HEK293T (cell line): ENCODE results near the gene PCBP4.

ENCODE experiments used
- CTCF ChIA-PET: fragments of 350-600 bp; formaldehyde crosslinking; extraction: SDS; loops from one replicate; lab custom pipeline; 2021; ENCODE audit warnings: antibody characterized with exemption, inconsistent platforms; lab: Yijun Ruan, JAX
- POLR2A ChIA-PET: fragments of 350-600 bp; formaldehyde crosslinking; extraction: SDS; loops from one replicate; lab custom pipeline; 2020; ENCODE audit warnings: antibody characterized with exemption, inconsistent platforms; lab: Yijun Ruan, JAX
- DNase-seq: peaks from one replicate; pipeline ENCODE4 v3.0.0; 2012; ENCODE audit warnings: mixed read lengths; ENCODE audit errors: extremely low spot score
- ARNT ChIP-seq: fragments of 450-650 bp; IDR thresholded peaks from 2 replicates; pipeline ENCODE4 v1.6.1; 2017; ENCODE audit warnings: mild to moderate bottlenecking
- BHLHE40 ChIP-seq: fragments of 450-650 bp; IDR thresholded peaks from 2 replicates; pipeline ENCODE4 v1.6.1; 2016; ENCODE audit warnings: mild to moderate bottlenecking, moderate library complexity, borderline replicate concordance
- CTBP1 ChIP-seq: fragments of 450-650 bp; IDR thresholded peaks from 2 replicates; pipeline ENCODE4 v1.6.1; 2016; ENCODE audit warnings: borderline replicate concordance
- ELF4 ChIP-seq: fragments of 450-650 bp; IDR thresholded peaks from 2 replicates; pipeline ENCODE4 v1.6.1; 2017; ENCODE audit warnings: antibody characterized with exemption
- FOXA1 ChIP-seq: fragments of 450-650 bp; IDR thresholded peaks from 2 replicates; pipeline ENCODE4 v1.6.1; 2016; ENCODE audit warnings: mild to moderate bottlenecking
- FOXK2 ChIP-seq: fragments of 450-650 bp; IDR thresholded peaks from 2 replicates; pipeline ENCODE4 v1.6.1; 2016; ENCODE audit warnings: mild to moderate bottlenecking
- FOXM1 ChIP-seq: fragments of 450-650 bp; IDR thresholded peaks from 2 replicates; pipeline ENCODE4 v1.6.1; 2017; ENCODE audit warnings: mild to moderate bottlenecking, borderline replicate concordance
- HDGF ChIP-seq: fragments of 450-650 bp; IDR thresholded peaks from 2 replicates; pipeline ENCODE4 v1.6.1; 2017; ENCODE audit warnings: antibody characterized with exemption, borderline replicate concordance
- L3MBTL2 ChIP-seq: fragments of 450-650 bp; conservative IDR thresholded peaks from 2 replicates; pipeline ENCODE4 v1.6.1; 2016; ENCODE audit warnings: mild to moderate bottlenecking
- LEF1 ChIP-seq: fragments of 450-650 bp; IDR thresholded peaks from 2 replicates; pipeline ENCODE4 v1.6.1; 2017; ENCODE audit warnings: mild to moderate bottlenecking, borderline replicate concordance
- NFRKB ChIP-seq: fragments of 450-650 bp; IDR thresholded peaks from 2 replicates; pipeline ENCODE4 v1.6.1; 2016; ENCODE audit warnings: mild to moderate bottlenecking, moderate library complexity
- PKNOX1 ChIP-seq: fragments of 450-650 bp; IDR thresholded peaks from 2 replicates; pipeline ENCODE4 v1.6.1; 2016
- SP1 ChIP-seq: fragments of 450-650 bp; IDR thresholded peaks from 2 replicates; pipeline ENCODE4 v1.6.1; 2017
- SUZ12 ChIP-seq: fragments of 450-650 bp; IDR thresholded peaks from 2 replicates; pipeline ENCODE4 v1.6.1; 2016; ENCODE audit warnings: mild to moderate bottlenecking
- TARDBP ChIP-seq: fragments of 450-650 bp; IDR thresholded peaks from 2 replicates; pipeline ENCODE4 v1.6.1; 2016
- ZNF384 ChIP-seq: fragments of 450-650 bp; IDR thresholded peaks from 2 replicates; pipeline ENCODE4 v1.6.1; 2016

Gene PCBP4

GRCh38 chr3:51962854-51963530 lies 4.3 kb downstream of the PCBP4 start:
- CTCF ChIA-PET, result interaction anchor here (1.5 kb wide), 1 partner anchor 11 kb away, joined by 5 read pairs; the partner anchor contains the start of gene ABHD14B
- POLR2A ChIA-PET, result interaction anchor here (0.8 to 4.9 kb wide), 6 partner anchors 8 to 21 kb away, joined by 3 to 23 read pairs (median 4); partner anchors contain the start of genes ABHD14A, ABHD14B, ACY1 and PARP3
- DNase-seq, result no peak
- no peak for TF ChIP-seq PKNOX1
- TF ChIP-seq FOXM1, result no peak
- TF ChIP-seq FOXK2, result no peak
- TF ChIP-seq BHLHE40, result no peak
- no peak for TF ChIP-seq SUZ12
- no peak for TF ChIP-seq SP1
- no peak for TF ChIP-seq ZNF384
- TF ChIP-seq CTBP1, result no peak

- ChIA-PET CTCF (interaction anchor here (0.6 to 1.5 kb wide), 3 partner anchors 12 to 21 kb away, joined by 3 to 5 read pairs (median 4); partner anchors contain the start of genes ABHD14B, ACY1, PARP3 and RRP9), POLR2A (interaction anchor here (1.0 to 4.9 kb wide), 3 partner anchors 9 to 20 kb away, joined by 4 to 23 read pairs (median 20); partner anchors contain the start of genes ABHD14A, ABHD14B, PARP3 and RRP9)
- TF ChIP-seq HDGF, result no peak
- TF ChIP-seq SP1, result no peak
- TF ChIP-seq L3MBTL2, result no peak
- TF ChIP-seq FOXM1, result no peak
- TF ChIP-seq NFRKB, result no peak
- TF ChIP-seq FOXK2, result no peak
- TF ChIP-seq FOXA1, result no peak
- TF ChIP-seq ELF4, result no peak
- no peak for TF ChIP-seq TARDBP
- no peak for DNase-seq
These were observed 5.4 kb downstream of the PCBP4 start for GRCh38 chr3:51961602-51962569.

GRCh38 chr3:51961011-51961410 lies 6.2 kb downstream of the PCBP4 start:
- TF ChIP-seq CTBP1 (no peak), ARNT (no peak), FOXM1 (no peak), HDGF (no peak), SUZ12 (no peak), BHLHE40 (no peak), NFRKB (no peak), ELF4 (no peak), FOXK2 (no peak), PKNOX1 (no peak), FOXA1 (no peak)
- ChIA-PET POLR2A (interaction anchor here (3.4 to 4.9 kb wide), 2 partner anchors 13 to 19 kb away, joined by 20 to 23 read pairs; partner anchors contain the start of genes ABHD14A, ABHD14B, PARP3 and RRP9), CTCF (interaction anchor here (1.3 kb wide), 1 partner anchor 19 kb away, joined by 4 read pairs; the partner anchor contains the start of genes PARP3 and RRP9)
- no peak for DNase-seq

GRCh38 chr3:51960386-51960785 lies 6.9 kb downstream of the PCBP4 start:
- TF ChIP-seq NFRKB (no peak), SP1 (no peak), SUZ12 (no peak), ELF4 (no peak), PKNOX1 (no peak), LEF1 (no peak), CTBP1 (no peak), ARNT (no peak), FOXA1 (no peak), ZNF384 (no peak), FOXM1 (no peak), FOXK2 (no peak), HDGF (no peak), BHLHE40 (no peak), L3MBTL2 (no peak)
- ChIA-PET CTCF (interaction anchor here (1.3 kb wide), 1 partner anchor 18 kb away, joined by 4 read pairs; the partner anchor contains the start of genes PARP3 and RRP9), POLR2A (interaction anchor here (3.4 to 4.9 kb wide), 2 partner anchors 14 to 18 kb away, joined by 20 to 23 read pairs; partner anchors contain the start of genes ABHD14A, ABHD14B, PARP3 and RRP9)
- DNase-seq, result no peak

- DNase-seq, result no peak
- CTCF ChIA-PET, result no interaction called here
- no peak for TF ChIP-seq SUZ12
- POLR2A ChIA-PET, result no interaction called here
These were observed 7.6 kb downstream of the PCBP4 start for GRCh38 chr3:51959651-51960050.
